Stimulated activated CD8-positive, alpha-beta memory T cell treated with anti-CD3 and anti-CD28 coated beads, Interleukin-2, amount 100 ng/mL, for 1 hour (primary cell): ENCODE measurements around the gene CD27.
"Not testable (repeated sequence)": the region's sequence is repeated elsewhere in the genome, so short reads cannot be mapped to it uniquely, and the experiment has no call there.

ENCODE experiments used
- DNase-seq, 2 donors: peaks; one replicate each; pipeline ENCODE4 v3.0.0-alpha.2; 2020; ENCODE audit warnings: low read depth in 2 of 2

CD27 gene

GRCh38 chr12:6444704-6445688 is at the start of gene CD27:
Gene CD27 (plus strand): TSS chr12:6444955. CDS start chr12:6445096, 141 bp downstream.
- no peak for DNase-seq

- DNase-seq, result no peak
Measured at GRCh38 chr12:6396031-6396430, 48.7 kb upstream of the CD27 start.

- no peak for DNase-seq
Measured at GRCh38 chr12:6399884-6400644, 44.7 kb upstream of the CD27 start.

- no peak for DNase-seq
Measured at GRCh38 chr12:6404390-6404789, 40.4 kb upstream of the CD27 start.

GRCh38 chr12:6405963-6406362 is 38.8 kb upstream of the CD27 start:
- DNase-seq, result no peak

GRCh38 chr12:6407236-6407954 is 37.4 kb upstream of the CD27 start:
- no peak for DNase-seq

GRCh38 chr12:6416596-6416995 is 28.2 kb upstream of the CD27 start:
- no peak for DNase-seq

- DNase-seq, result no peak
Measured at GRCh38 chr12:6418796-6419195, 26.0 kb upstream of the CD27 start.

GRCh38 chr12:6420364-6420763 is 24.4 kb upstream of the CD27 start:
- no peak for DNase-seq

- DNase-seq, result peak; percentile 41 to 62
Measured at GRCh38 chr12:6423267-6424007, 21.3 kb upstream of the CD27 start.

GRCh38 chr12:6424008-6424347 is 20.8 kb upstream of the CD27 start:
- no peak for DNase-seq

GRCh38 chr12:6424866-6425265 is 19.9 kb upstream of the CD27 start:
- no peak for DNase-seq

- DNase-seq, result no peak
Measured at GRCh38 chr12:6425590-6426531, 18.9 kb upstream of the CD27 start.

- peak; percentile 70 to 71 for DNase-seq
Measured at GRCh38 chr12:6426882-6427671, 17.7 kb upstream of the CD27 start.

GRCh38 chr12:6427796-6428195 is 17.0 kb upstream of the CD27 start:
- not testable (repeated sequence) for DNase-seq

GRCh38 chr12:6428326-6428725 is 16.4 kb upstream of the CD27 start:
- DNase-seq, result no peak

- no peak for DNase-seq
Measured at GRCh38 chr12:6430124-6430989, 14.4 kb upstream of the CD27 start.

GRCh38 chr12:6432991-6433390 is 11.8 kb upstream of the CD27 start:
- no peak for DNase-seq
